CD14-positive monocyte (primary cell): ENCODE measurements around the gene SPATA46. TPM values are rescaled to one million over a fixed set of nuclear protein-coding genes. Genes with fewer than 3 reads are reported as not detected.

Experiments
- DNase-seq, 3 donors: peaks; one replicate each; pipeline ENCODE4 v3.0.0-alpha.2; 2011 to 2022
- H2AFZ ChIP-seq: 2 replicates; pipeline ENCODE4 v1.6.0; 2012; ENCODE audit warnings: mild to moderate bottlenecking, low read depth, low read length, inconsistent platforms; ENCODE audit not compliant: insufficient read depth, poor library complexity, severe bottlenecking
- H3K27ac ChIP-seq, 2 donors: 1 replicate in 1 of 2; 2 replicates in 1 of 2; pipeline ENCODE4 v1.5.1; 2012 to 2013; ENCODE audit warnings: low read length in 2 of 2, control low read depth in 1 of 2, inconsistent platforms in 1 of 2, low read depth in 1 of 2, mild to moderate bottlenecking in 1 of 2
- H3K27me3 ChIP-seq, 2 donors: one replicate each; pipeline versions ENCODE4 v1.6.0 to v1.6.1; 2011 to 2013; ENCODE audit warnings: low read length in 2 of 2; ENCODE audit not compliant: control insufficient read depth in 2 of 2, insufficient read depth in 2 of 2
- H3K36me3 ChIP-seq, 2 donors: replicated peaks in 1 of 2; 1 replicate in 1 of 2; 2 replicates in 1 of 2; pipeline versions ENCODE4 v1.5.1 to v1.6.1; 2012 to 2013; ENCODE audit warnings: low read length in 2 of 2, control low read depth in 1 of 2, inconsistent platforms in 1 of 2, mild to moderate bottlenecking in 1 of 2; ENCODE audit not compliant: insufficient read depth in 2 of 2, control insufficient read depth in 1 of 2
- H3K4me1 ChIP-seq, 2 donors: 1 replicate in 1 of 2; 2 replicates in 1 of 2; pipeline versions ENCODE4 v1.5.1 to v1.6.1; 2012 to 2013; ENCODE audit warnings: low read length in 2 of 2, control low read depth in 1 of 2, inconsistent platforms in 1 of 2, mild to moderate bottlenecking in 1 of 2, moderate library complexity in 1 of 2; ENCODE audit not compliant: insufficient read depth in 2 of 2, control insufficient read depth in 1 of 2
- H3K4me2 ChIP-seq: replicated peaks from 2 replicates; pipeline ENCODE3; 2012; ENCODE audit warnings: low read length, moderate library complexity, mild to moderate bottlenecking; ENCODE audit not compliant: poor library complexity, severe bottlenecking; ENCODE audit errors: extremely low read depth
- H3K4me3 ChIP-seq, 3 experiments: fragments of 200-600 bp in 1 of 3; sonication (generic) in 1 of 3; replicated peaks in 1 of 3; 1 replicate in 2 of 3; 2 replicates in 1 of 3; pipeline ENCODE4 v1.5.1; 2011 to 2013; ENCODE audit warnings: low read length in 3 of 3, mild to moderate bottlenecking in 3 of 3, control low read depth in 2 of 3, low read depth in 2 of 3, inconsistent platforms in 1 of 3, moderate library complexity in 1 of 3
- H3K79me2 ChIP-seq: 2 replicates; pipeline ENCODE4 v1.6.0; 2012; ENCODE audit warnings: mild to moderate bottlenecking, control low read depth, inconsistent platforms, low read length, moderate library complexity; ENCODE audit not compliant: insufficient read depth
- H3K9ac ChIP-seq: 2 replicates; pipeline ENCODE4 v1.6.0; 2017; ENCODE audit warnings: low read length, mild to moderate bottlenecking; ENCODE audit not compliant: insufficient read depth, poor library complexity, severe bottlenecking
- H3K9me3 ChIP-seq, 2 donors: replicated peaks in 1 of 2; 1 replicate in 1 of 2; 2 replicates in 1 of 2; pipeline versions ENCODE4 v1.5.1 to v1.6.1; 2012 to 2013; ENCODE audit warnings: low read length in 2 of 2, control low read depth in 1 of 2; ENCODE audit not compliant: control insufficient read depth in 1 of 2, insufficient read depth in 1 of 2
- H4K20me1 ChIP-seq: 2 replicates; pipeline ENCODE4 v1.6.0; 2012; ENCODE audit warnings: mild to moderate bottlenecking, low read length, control low read depth, moderate library complexity; ENCODE audit not compliant: insufficient read depth
- H3K27ac Mint-ChIP-seq, 7 donors: one replicate each; pipeline ENCODE4 v1.8.0; 2020; ENCODE audit warnings: mild to moderate bottlenecking in 7 of 7, mixed read lengths in 7 of 7, moderate library complexity in 6 of 7, inconsistent platforms in 2 of 7
- H3K27me3 Mint-ChIP-seq, 3 donors: one replicate each; pipeline ENCODE4 v1.8.0; 2021 to 2022; ENCODE audit warnings: low read depth in 3 of 3, mild to moderate bottlenecking in 3 of 3, mixed read lengths in 3 of 3, moderate library complexity in 3 of 3, inconsistent platforms in 1 of 3
- H3K36me3 Mint-ChIP-seq, 2 donors: one replicate each; pipeline ENCODE4 v1.8.0; 2020; ENCODE audit warnings: mixed read lengths in 2 of 2, inconsistent platforms in 1 of 2, mild to moderate bottlenecking in 1 of 2
- H3K4me1 Mint-ChIP-seq: one replicate; pipeline ENCODE4 v1.8.0; 2020; ENCODE audit warnings: mild to moderate bottlenecking, mixed read lengths
- H3K4me3 Mint-ChIP-seq, 2 donors: one replicate each; pipeline ENCODE4 v1.8.0; 2020; ENCODE audit warnings: mild to moderate bottlenecking in 2 of 2, mixed read lengths in 2 of 2, moderate library complexity in 1 of 2
- H3K9me3 Mint-ChIP-seq, 7 donors: one replicate each; pipeline ENCODE4 v1.8.0; 2020 to 2022; ENCODE audit warnings: mixed read lengths in 7 of 7, mild to moderate bottlenecking in 6 of 7, moderate library complexity in 6 of 7, inconsistent platforms in 2 of 7
- CTCF ChIP-seq: fragments of 200-600 bp; IDR thresholded peaks from one replicate; pipeline ENCODE4 v1.8.0; 2022; ENCODE audit warnings: antibody characterized with exemption, mild to moderate bottlenecking
- WGBS: methylation state at CpG from one replicate; pipeline ENCODE4 v1.1.5; 2013; ENCODE audit warnings: missing lambda C conversion rate; ENCODE audit not compliant: insufficient coverage; 5-methylcytosine and 5-hydroxymethylcytosine counted together
- intact Hi-C, 2 donors: fragments of 100-400 bp; cut with micrococcal nuclease; formaldehyde crosslinking; loops; one replicate each; pipeline versions ENCODE4 v1.15.0 to v1.15.1; 2023
- polyA plus RNA-seq, 3 donors: library from polyadenylated mRNA; depleted of rRNA in 1 of 3; unstranded in 2 of 3; stranded (reverse) in 1 of 3; fragments of 300-500 nt in 2 of 3; fragments of >200 nt in 1 of 3; fragmentation: Illumina TruSeq in 2 of 3; gene quantifications; 1 replicate in 2 of 3; 2 replicates in 1 of 3; pipeline ENCODE4 v1.2.3, GENCODE V29; 2012 to 2021

Gene SPATA46
- polyA plus RNA-seq, 3 donors, result not detected

- H3K9me3 ChIP-seq, result no peaks in the 10 kb centered on the region
- no CpG with 5 or more reads among the region's 1 CpG for WGBS
- no peak for TF ChIP-seq CTCF
- no peak overlapping the region for H3K27ac Mint-ChIP-seq
- H3K27me3 ChIP-seq, result no peaks in the 10 kb centered on the region
- no peaks in the 10 kb centered on the region for H4K20me1 ChIP-seq
- H3K27me3 Mint-ChIP-seq, result peaks cover 1 to 6% (median 2%) of the 10 kb centered on the region in 3 donors
- H3K4me1 ChIP-seq, result no peaks in the 10 kb centered on the region
- H3K4me3 ChIP-seq, result no peak overlapping the region
- H3K4me2 ChIP-seq, result no peak overlapping the region
- H3K4me3 Mint-ChIP-seq, result no peak overlapping the region
- DNase-seq, result no peak
- no peaks in the 10 kb centered on the region for H3K79me2 ChIP-seq
- peaks cover 0 to 2% of the 10 kb centered on the region in 2 donors for H3K36me3 Mint-ChIP-seq
- H3K9ac ChIP-seq, result no peak overlapping the region
- H3K9me3 Mint-ChIP-seq, result peaks cover 0 to 1% (median 0%) of the 10 kb centered on the region in 7 donors
- H3K4me1 Mint-ChIP-seq, result no peaks in the 10 kb centered on the region
- peaks cover 0 to under 1% of the 10 kb centered on the region in 2 donors for H3K36me3 ChIP-seq
- H3K27ac ChIP-seq, result no peak overlapping the region
- intact Hi-C loops, result no loop called here
- no peak overlapping the region for H2AFZ ChIP-seq
Measured at GRCh38 chr1:162373072-162373427, 3.6 kb downstream of the SPATA46 start.

GRCh38 chr1:162372159-162373071 lies 4.2 kb downstream of the SPATA46 start:
- Histone ChIP-seq H3K4me2 (no peak overlapping the region), H3K9me3 (no peaks in the 10 kb centered on the region), H2AFZ (no peak overlapping the region), H3K36me3 (peaks cover 0 to 5% of the 10 kb centered on the region in 2 donors), H3K4me1 (no peaks in the 10 kb centered on the region), H4K20me1 (no peaks in the 10 kb centered on the region), H3K9ac (no peak overlapping the region), H3K27me3 (no peaks in the 10 kb centered on the region), H3K79me2 (no peaks in the 10 kb centered on the region), H3K27ac (no peak overlapping the region), H3K4me3 (no peak overlapping the region)
- Mint-ChIP-seq H3K27ac (no peak overlapping the region), H3K4me1 (no peaks in the 10 kb centered on the region), H3K36me3 (peaks cover 0 to 2% of the 10 kb centered on the region in 2 donors), H3K4me3 (no peak overlapping the region), H3K9me3 (peaks cover 0 to 2% (median 0%) of the 10 kb centered on the region in 7 donors), H3K27me3 (peaks cover 1 to 6% (median 2%) of the 10 kb centered on the region in 3 donors)
- no peak for DNase-seq
- WGBS, result 48% methylated on average over 8 of the region's 13 CpGs
- intact Hi-C loops, result no loop called here
- TF ChIP-seq CTCF, result no peak
